Panc1 (cell line): ENCODE results near the gene DPH3.

Source experiments
- POLR2AphosphoS5 ChIP-seq: IDR thresholded peaks from 2 replicates; pipeline ENCODE4 v1.6.1; 2012; ENCODE audit warnings: mild to moderate bottlenecking, low read depth, low read length, moderate library complexity
- SIN3A ChIP-seq: IDR thresholded peaks from 2 replicates; pipeline ENCODE4 v1.6.1; 2012; ENCODE audit warnings: low read depth, mild to moderate bottlenecking, low read length, moderate library complexity, borderline replicate concordance; ENCODE audit not compliant: insufficient read depth
- TF ChIP-seq, protein P1 (sequence below): fragments of 450-650 bp; IDR thresholded peaks from 2 replicates; pipeline ENCODE4 v1.5.1; 2017; ENCODE audit warnings: mild to moderate bottlenecking

DNA sequence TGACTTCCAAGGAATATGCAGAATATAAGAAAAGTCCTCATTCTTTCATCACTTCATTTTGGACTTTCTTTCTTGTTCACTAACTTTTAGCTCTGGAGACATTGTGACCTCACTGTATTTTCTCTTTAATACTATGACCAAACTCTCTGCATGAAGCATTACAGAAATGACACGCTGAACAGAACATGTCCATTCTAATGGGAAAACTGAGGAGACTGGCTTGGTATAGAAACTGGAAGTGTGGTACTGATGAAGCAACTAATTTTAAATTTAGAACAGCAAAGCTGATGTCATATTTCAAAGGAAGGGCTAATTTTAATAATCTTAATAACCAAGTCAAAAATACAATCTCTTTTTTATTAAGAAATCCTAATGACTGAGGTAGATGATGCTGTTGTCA is 4.7 kb downstream of the DPH3 start:
- TF ChIP-seq, protein P1, sequence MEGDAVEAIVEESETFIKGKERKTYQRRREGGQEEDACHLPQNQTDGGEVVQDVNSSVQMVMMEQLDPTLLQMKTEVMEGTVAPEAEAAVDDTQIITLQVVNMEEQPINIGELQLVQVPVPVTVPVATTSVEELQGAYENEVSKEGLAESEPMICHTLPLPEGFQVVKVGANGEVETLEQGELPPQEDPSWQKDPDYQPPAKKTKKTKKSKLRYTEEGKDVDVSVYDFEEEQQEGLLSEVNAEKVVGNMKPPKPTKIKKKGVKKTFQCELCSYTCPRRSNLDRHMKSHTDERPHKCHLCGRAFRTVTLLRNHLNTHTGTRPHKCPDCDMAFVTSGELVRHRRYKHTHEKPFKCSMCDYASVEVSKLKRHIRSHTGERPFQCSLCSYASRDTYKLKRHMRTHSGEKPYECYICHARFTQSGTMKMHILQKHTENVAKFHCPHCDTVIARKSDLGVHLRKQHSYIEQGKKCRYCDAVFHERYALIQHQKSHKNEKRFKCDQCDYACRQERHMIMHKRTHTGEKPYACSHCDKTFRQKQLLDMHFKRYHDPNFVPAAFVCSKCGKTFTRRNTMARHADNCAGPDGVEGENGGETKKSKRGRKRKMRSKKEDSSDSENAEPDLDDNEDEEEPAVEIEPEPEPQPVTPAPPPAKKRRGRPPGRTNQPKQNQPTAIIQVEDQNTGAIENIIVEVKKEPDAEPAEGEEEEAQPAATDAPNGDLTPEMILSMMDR: no peak
- TF ChIP-seq SIN3A: no peak
- TF ChIP-seq POLR2AphosphoS5: no peak
